ENCODE measurements around the gene SSC5D. TPM values are rescaled to one million over a fixed set of nuclear protein-coding genes. Genes with fewer than 3 reads are reported as not detected.

The SSC5D gene
- total RNA-seq, 2 experiments from 2014 or later, result 0.50 to 2.7 TPM

- POLR2A ChIA-PET, result interaction anchor here (1.2 kb wide), 1 partner anchor 7 kb away, joined by 3 read pairs; the partner anchor contains the start of gene ZNF628
Measured at GRCh38 chr19:55483706-55484592, 4.3 kb upstream of the SSC5D start.

GRCh38 chr19:55484593-55485438 is 3.4 kb upstream of the SSC5D start, which contains the start of gene NAT14:
Gene NAT14, plus strand, starts transcription at chr19:55485188. Its CDS starts 521 bp downstream, at chr19:55485709.
- POLR2A ChIA-PET, result interaction anchor here (1.2 kb wide), 1 partner anchor 8 kb away, joined by 3 read pairs; the partner anchor contains the start of gene ZNF628
- TF ChIP-seq CTCF (conservative IDR thresholded peaks at IDR 0.05; ENCODE audit: low read length) (no peak), EZH2phosphoT487 (IDR thresholded peaks at IDR 0.05; ENCODE audit: borderline replicate concordance, low read depth, low read length) (no peak)
- H3K79me2 ChIP-seq (ENCODE audit: insufficient read depth, low read depth, low read length), result no peaks in the 10 kb centered on the region
- no peaks in the 10 kb centered on the region for H3K9me2 ChIP-seq (ENCODE audit: insufficient read depth, low read length)
- peak within 1 kb of the TSS; percentile 76 for H3K4me3 ChIP-seq (ENCODE audit: low read depth, low read length, poor library complexity, severe bottlenecking)
- H3K9me3 ChIP-seq (ENCODE audit: low read length), result no peaks in the 10 kb centered on the region
- peaks cover 34% of the 10 kb centered on the region for H3K4me1 ChIP-seq (ENCODE audit: insufficient read depth, low read length, poor library complexity, severe bottlenecking)
- CTCF ChIA-PET (ENCODE audit: unreplicated experiment), result no interaction called here
- intact Hi-C loops (cut with micrococcal nuclease; ENCODE audit: unreplicated experiment), result no loop called here
- peak within 1 kb of the TSS; percentile 50 for H3K27ac ChIP-seq (ENCODE audit: low read depth, low read length, poor library complexity, severe bottlenecking)
- BruUV-seq (replicated peaks), result no TSS peak
- H4K20me1 ChIP-seq (ENCODE audit: insufficient read depth, low read length), result no peaks in the 10 kb centered on the region
- peak; percentile 80 for DNase-seq (ENCODE audit: low spot score)
- peak within 1 kb of the TSS; percentile 78 for H3K4me2 ChIP-seq (ENCODE audit: low read length)
- no peaks in the 10 kb centered on the region; the same call in 1 of the 2 replicates for H3K36me3 ChIP-seq (ENCODE audit: insufficient read depth, low read length)
- H2AFZ ChIP-seq (ENCODE audit: low read length), result peak within 1 kb of the TSS; percentile 73

More at GRCh38 chr19:55483706-55484592, 4.3 kb upstream of the SSC5D start:
- 0 out of 2 replicates have a peak, but pooled peaks cover under 1% of the 10 kb centered on the region for H3K79me2 ChIP-seq (ENCODE audit: insufficient read depth, low read depth, low read length)
- H4K20me1 ChIP-seq (ENCODE audit: insufficient read depth, low read length), result no peaks in the 10 kb centered on the region
- TF ChIP-seq EZH2phosphoT487 (IDR thresholded peaks at IDR 0.05; ENCODE audit: borderline replicate concordance, low read depth, low read length), result no peak
- TF ChIP-seq CTCF (conservative IDR thresholded peaks at IDR 0.05; ENCODE audit: low read length), result no peak
- no peak for DNase-seq (ENCODE audit: low spot score)
- no peaks in the 10 kb centered on the region; the same call in 1 of the 2 replicates for H3K36me3 ChIP-seq (ENCODE audit: insufficient read depth, low read length)
- H3K4me2 ChIP-seq (ENCODE audit: low read length), result peak overlapping the region; percentile 78
- CTCF ChIA-PET (ENCODE audit: unreplicated experiment), result no interaction called here
- intact Hi-C loops (cut with micrococcal nuclease; ENCODE audit: unreplicated experiment), result no loop called here
- peak overlapping the region; percentile 50 for H3K27ac ChIP-seq (ENCODE audit: low read depth, low read length, poor library complexity, severe bottlenecking)
- no peaks in the 10 kb centered on the region for H3K9me3 ChIP-seq (ENCODE audit: low read length)
- H3K4me1 ChIP-seq (ENCODE audit: insufficient read depth, low read length, poor library complexity, severe bottlenecking), result peaks cover 42% of the 10 kb centered on the region
- H2AFZ ChIP-seq (ENCODE audit: low read length), result 0 out of 2 replicates have a peak overlapping the region, but pooled peaks have one; percentile 73
- peak overlapping the region; percentile 76 for H3K4me3 ChIP-seq (ENCODE audit: low read depth, low read length, poor library complexity, severe bottlenecking)
- H3K9me2 ChIP-seq (ENCODE audit: insufficient read depth, low read length), result no peaks in the 10 kb centered on the region
- no TSS peak for BruUV-seq (replicated peaks)

All from OCI-LY7 (cell line).